HL-60 (cell line): Measurements from ENCODE around the gene RSRP1.

Source experiments
- CTCF ChIP-seq: IDR thresholded peaks from one replicate; pipeline ENCODE4 v1.5.1; 2011; ENCODE audit warnings: low read length, control low read depth, inconsistent platforms; ENCODE audit not compliant: insufficient read depth
- GABPA ChIP-seq: IDR thresholded peaks from 2 replicates; pipeline ENCODE4 v1.6.1; 2012; ENCODE audit warnings: low read depth
- POLR2AphosphoS5 ChIP-seq: IDR thresholded peaks from 2 replicates; pipeline ENCODE4 v1.6.1; 2012; ENCODE audit warnings: low read depth
- REST ChIP-seq: IDR thresholded peaks from 2 replicates; pipeline ENCODE4 v1.6.1; 2012; ENCODE audit warnings: low read depth; ENCODE audit not compliant: insufficient replicate concordance
- SPI1 ChIP-seq: IDR thresholded peaks from 2 replicates; pipeline ENCODE4 v1.6.1; 2012; ENCODE audit warnings: low read depth, mild to moderate bottlenecking, borderline replicate concordance

GRCh38 chr1:25194054-25194453 lies 53.2 kb downstream of the RSRP1 start:
- TF ChIP-seq CTCF = no peak
- no peak for TF ChIP-seq GABPA
- TF ChIP-seq REST = no peak
- no peak for TF ChIP-seq POLR2AphosphoS5
- no peak for TF ChIP-seq SPI1
